Measurements from ENCODE around the gene ABHD16B.

Gene ABHD16B

GRCh38 chr20:63837479-63837878 is 23.8 kb upstream of the ABHD16B start:
- ATAC-seq = no peak
- TF ChIP-seq SNAI2 (CRISPR knock-in tag; IDR thresholded peaks at IDR 0.05) = no peak
- TF ChIP-seq TSHZ2 (CRISPR knock-in tag; IDR thresholded peaks at IDR 0.05) = no peak
- no peak for TF ChIP-seq ARNTL (CRISPR knock-in tag; IDR thresholded peaks at IDR 0.05; ENCODE audit: borderline replicate concordance, low read depth)
- TF ChIP-seq, protein P1, sequence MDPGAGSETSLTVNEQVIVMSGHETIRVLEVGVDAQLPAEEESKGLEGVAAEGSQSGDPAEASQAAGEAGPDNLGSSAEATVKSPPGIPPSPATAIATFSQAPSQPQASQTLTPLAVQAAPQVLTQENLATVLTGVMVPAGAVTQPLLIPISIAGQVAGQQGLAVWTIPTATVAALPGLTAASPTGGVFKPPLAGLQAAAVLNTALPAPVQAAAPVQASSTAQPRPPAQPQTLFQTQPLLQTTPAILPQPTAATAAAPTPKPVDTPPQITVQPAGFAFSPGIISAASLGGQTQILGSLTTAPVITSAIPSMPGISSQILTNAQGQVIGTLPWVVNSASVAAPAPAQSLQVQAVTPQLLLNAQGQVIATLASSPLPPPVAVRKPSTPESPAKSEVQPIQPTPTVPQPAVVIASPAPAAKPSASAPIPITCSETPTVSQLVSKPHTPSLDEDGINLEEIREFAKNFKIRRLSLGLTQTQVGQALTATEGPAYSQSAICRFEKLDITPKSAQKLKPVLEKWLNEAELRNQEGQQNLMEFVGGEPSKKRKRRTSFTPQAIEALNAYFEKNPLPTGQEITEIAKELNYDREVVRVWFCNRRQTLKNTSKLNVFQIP (CRISPR knock-in tag; IDR thresholded peaks at IDR 0.05; ENCODE audit: borderline replicate concordance, low read depth) = no peak
- TF ChIP-seq TOX (CRISPR knock-in tag; IDR thresholded peaks at IDR 0.05; ENCODE audit: borderline replicate concordance) = no peak
- no peak for TF ChIP-seq CSDC2 (CRISPR knock-in tag; IDR thresholded peaks at IDR 0.05)
- no peak for TF ChIP-seq ESRRG (CRISPR knock-in tag; IDR thresholded peaks at IDR 0.05)
- TF ChIP-seq ZNF70 (CRISPR knock-in tag; IDR thresholded peaks at IDR 0.05) = no peak
- no peak for TF ChIP-seq BACH2 (CRISPR knock-in tag; IDR thresholded peaks at IDR 0.05; ENCODE audit: borderline replicate concordance)
- no peak for TF ChIP-seq ZNF565 (CRISPR knock-in tag; conservative IDR thresholded peaks at IDR 0.05; ENCODE audit: low read depth)
- TF ChIP-seq ZFP3 (CRISPR knock-in tag; IDR thresholded peaks at IDR 0.05) = no peak
- TF ChIP-seq ZFP30 (CRISPR knock-in tag; IDR thresholded peaks at IDR 0.05) = no peak
- TF ChIP-seq TCF4 (CRISPR knock-in tag; IDR thresholded peaks at IDR 0.05; ENCODE audit: borderline replicate concordance) = no peak

- TF ChIP-seq RARB (CRISPR knock-in tag; IDR thresholded peaks at IDR 0.05) = no peak
- no peak for TF ChIP-seq ARNTL (CRISPR knock-in tag; IDR thresholded peaks at IDR 0.05; ENCODE audit: borderline replicate concordance, low read depth)
- no peak for TF ChIP-seq ESRRG (CRISPR knock-in tag; IDR thresholded peaks at IDR 0.05)
- no peak for TF ChIP-seq PPARA (CRISPR knock-in tag; IDR thresholded peaks at IDR 0.05; ENCODE audit: borderline replicate concordance)
- TF ChIP-seq ZC3H10 (CRISPR knock-in tag; IDR thresholded peaks at IDR 0.05) = no peak
- TF ChIP-seq, protein P1 (CRISPR knock-in tag; IDR thresholded peaks at IDR 0.05; ENCODE audit: borderline replicate concordance, low read depth) = no peak
- TF ChIP-seq CSDC2 (CRISPR knock-in tag; IDR thresholded peaks at IDR 0.05) = no peak
- no peak for TF ChIP-seq TSHZ2 (CRISPR knock-in tag; IDR thresholded peaks at IDR 0.05)
- ATAC-seq = no peak
These were observed 21.7 kb upstream of the ABHD16B start for GRCh38 chr20:63839620-63840019.

DNA sequence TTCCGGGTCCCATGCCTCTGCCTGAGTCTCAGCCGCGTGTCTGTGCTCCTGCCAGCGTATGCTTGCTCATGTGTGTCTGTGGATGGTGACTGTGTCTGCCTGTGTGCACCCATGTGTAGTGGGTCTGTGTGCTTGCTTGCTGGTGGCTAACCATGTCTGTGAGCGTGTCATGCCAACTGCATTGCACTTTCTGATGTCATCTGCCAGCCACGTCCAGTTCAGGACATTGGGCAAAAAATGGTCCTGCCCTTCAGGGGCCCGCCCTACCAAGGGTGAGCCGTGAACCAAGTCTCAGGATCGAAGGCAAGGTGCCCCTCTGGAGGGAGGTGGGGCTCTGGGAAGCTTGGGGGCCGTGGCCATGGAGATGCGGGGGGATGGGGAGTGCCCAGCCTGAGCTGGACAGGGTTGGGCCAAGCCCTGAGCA is 20.9 kb upstream of the ABHD16B start:
- ATAC-seq = no peak
- no peak for TF ChIP-seq ZNF70 (CRISPR knock-in tag; IDR thresholded peaks at IDR 0.05)

GRCh38 chr20:63842258-63842657 is 19.0 kb upstream of the ABHD16B start:
- no peak for ATAC-seq
- TF ChIP-seq, protein P1 (CRISPR knock-in tag; IDR thresholded peaks at IDR 0.05; ENCODE audit: borderline replicate concordance, low read depth) = no peak
- no peak for TF ChIP-seq ISL1 (CRISPR knock-in tag; IDR thresholded peaks at IDR 0.05)
- TF ChIP-seq CSDC2 (CRISPR knock-in tag; IDR thresholded peaks at IDR 0.05) = no peak
- TF ChIP-seq PPARA (CRISPR knock-in tag; IDR thresholded peaks at IDR 0.05; ENCODE audit: borderline replicate concordance) = no peak
- TF ChIP-seq ARNTL (CRISPR knock-in tag; IDR thresholded peaks at IDR 0.05; ENCODE audit: borderline replicate concordance, low read depth) = no peak
- TF ChIP-seq ZFP3 (CRISPR knock-in tag; IDR thresholded peaks at IDR 0.05) = no peak
- TF ChIP-seq ZNF8 (CRISPR knock-in tag; IDR thresholded peaks at IDR 0.05) = no peak
- no peak for TF ChIP-seq GLIS3 (CRISPR knock-in tag; IDR thresholded peaks at IDR 0.05)
- TF ChIP-seq, protein P2, sequence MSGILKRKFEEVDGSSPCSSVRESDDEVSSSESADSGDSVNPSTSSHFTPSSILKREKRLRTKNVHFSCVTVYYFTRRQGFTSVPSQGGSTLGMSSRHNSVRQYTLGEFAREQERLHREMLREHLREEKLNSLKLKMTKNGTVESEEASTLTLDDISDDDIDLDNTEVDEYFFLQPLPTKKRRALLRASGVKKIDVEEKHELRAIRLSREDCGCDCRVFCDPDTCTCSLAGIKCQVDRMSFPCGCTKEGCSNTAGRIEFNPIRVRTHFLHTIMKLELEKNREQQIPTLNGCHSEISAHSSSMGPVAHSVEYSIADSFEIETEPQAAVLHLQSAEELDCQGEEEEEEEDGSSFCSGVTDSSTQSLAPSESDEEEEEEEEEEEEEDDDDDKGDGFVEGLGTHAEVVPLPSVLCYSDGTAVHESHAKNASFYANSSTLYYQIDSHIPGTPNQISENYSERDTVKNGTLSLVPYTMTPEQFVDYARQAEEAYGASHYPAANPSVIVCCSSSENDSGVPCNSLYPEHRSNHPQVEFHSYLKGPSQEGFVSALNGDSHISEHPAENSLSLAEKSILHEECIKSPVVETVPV (CRISPR knock-in tag; IDR thresholded peaks at IDR 0.05) = no peak
- no peak for TF ChIP-seq TCF4 (CRISPR knock-in tag; IDR thresholded peaks at IDR 0.05; ENCODE audit: borderline replicate concordance)
- no peak for TF ChIP-seq TSHZ2 (CRISPR knock-in tag; IDR thresholded peaks at IDR 0.05)

Data from SK-N-SH treated with all-trans-retinoic acid at 6 μM for 48 hours (cell line).